Panc1 (cell line): ENCODE results near the gene SLC10A1. TPM values are rescaled to one million over a fixed set of nuclear protein-coding genes. Genes with fewer than 3 reads are reported as not detected.
A peak's percentile ranks its signal among the peaks of the same experiment; 100 is the strongest.

ENCODE experiments used
- ATAC-seq: fragments of 200-7000 bp; cut with Tn5 transposase; 2 replicates; pipeline ENCODE4 v1.9.1; 2020; ENCODE audit warnings: mild to moderate bottlenecking, moderate library complexity
- BruUV-seq: library from RNA; stranded (reverse); fragments of 400-500 nt; replicated peaks from 2 replicates; lab custom pipeline; 2021; lab: Mats Ljungman, UMichigan
- CTCF ChIA-PET: fragments of 300-600 bp; sonication (Branson Sonifier 250); formaldehyde crosslinking; loops from one replicate; lab custom pipeline; 2022; ENCODE audit warnings: antibody characterized with exemption; lab: Charles Lee
- POLR2A ChIA-PET: fragments of 300-600 bp; sonication (Branson Sonifier 250); formaldehyde crosslinking; loops from one replicate; lab custom pipeline; 2022; ENCODE audit warnings: antibody characterized with exemption; lab: Charles Lee
- DNase-seq: peaks from one replicate; pipeline ENCODE4 v3.0.0-alpha.2; 2010; ENCODE audit warnings: low read depth, low spot score
- H3K27ac ChIP-seq: 2 replicates; pipeline ENCODE4 v1.5.1; 2011; ENCODE audit warnings: mild to moderate bottlenecking, low read length, inconsistent platforms
- H3K27me3 ChIP-seq: fragments of 200-500 bp; sonication (Bioruptor generic); 2 replicates; pipeline ENCODE4 v1.6.0; 2014; ENCODE audit warnings: low read length, inconsistent platforms; ENCODE audit not compliant: control insufficient read depth, insufficient read depth
- H3K36me3 ChIP-seq: fragments of 200-500 bp; sonication (Bioruptor generic); 2 replicates; pipeline ENCODE4 v1.5.1; 2014; ENCODE audit warnings: inconsistent platforms, mild to moderate bottlenecking, low read length, moderate library complexity; ENCODE audit not compliant: control insufficient read depth, insufficient read depth
- H3K4me1 ChIP-seq: 2 replicates; pipeline ENCODE4 v1.5.1; 2011; ENCODE audit warnings: inconsistent platforms, mild to moderate bottlenecking, low read length, moderate library complexity; ENCODE audit not compliant: control insufficient read depth, insufficient read depth
- H3K4me3 ChIP-seq, 2 experiments: 2 replicates each; pipeline ENCODE4 v1.5.1; 2011 to 2012; ENCODE audit warnings: low read depth in 2 of 2, low read length in 2 of 2, mild to moderate bottlenecking in 2 of 2, inconsistent platforms in 1 of 2, moderate library complexity in 1 of 2
- H3K9me3 ChIP-seq: fragments of 200-500 bp; sonication (Bioruptor generic); 2 replicates; pipeline ENCODE4 v1.5.1; 2014; ENCODE audit warnings: low read depth, mild to moderate bottlenecking, inconsistent platforms, low read length, moderate library complexity; ENCODE audit not compliant: control insufficient read depth, insufficient read depth
- CTCF ChIP-seq: fragments of 450-650 bp; IDR thresholded peaks from 2 replicates; pipeline ENCODE4 v1.5.1; 2017; ENCODE audit warnings: mild to moderate bottlenecking
- POLR2AphosphoS5 ChIP-seq: IDR thresholded peaks from 2 replicates; pipeline ENCODE4 v1.6.1; 2012; ENCODE audit warnings: mild to moderate bottlenecking, low read depth, low read length, moderate library complexity
- REST ChIP-seq, 2 experiments: IDR thresholded peaks; 2 replicates each; pipeline ENCODE4 v1.6.1; 2011 to 2012; ENCODE audit warnings: low read depth in 2 of 2, control low read depth in 1 of 2, low read length in 1 of 2, mild to moderate bottlenecking in 1 of 2, moderate library complexity in 1 of 2; ENCODE audit not compliant: insufficient read depth in 1 of 2
- SIN3A ChIP-seq: IDR thresholded peaks from 2 replicates; pipeline ENCODE4 v1.6.1; 2012; ENCODE audit warnings: low read depth, mild to moderate bottlenecking, low read length, moderate library complexity, borderline replicate concordance; ENCODE audit not compliant: insufficient read depth
- TCF7L2 ChIP-seq: IDR thresholded peaks from 2 replicates; pipeline ENCODE4 v1.6.1; 2011; ENCODE audit warnings: mild to moderate bottlenecking, low read depth, low read length, inconsistent platforms
- in situ Hi-C: cut with HindIII; loops from 2 replicates; pipeline ENCODE4 v1.10.0; 2016; ENCODE audit warnings: low sequenced_read_pairs, low pct_unique_long_range_greater_than_20kb
- intact Hi-C: fragments of 100-400 bp; cut with micrococcal nuclease; formaldehyde crosslinking; loops from one replicate; pipeline ENCODE4 v1.10.0; 2022; ENCODE audit not compliant: unreplicated experiment
- total RNA-seq: library from RNA; stranded (reverse); gene quantifications from one replicate; pipeline ENCODE4 v1.2.1, GENCODE V29; 2021; ENCODE audit not compliant: unreplicated experiment

The SLC10A1 gene
- total RNA-seq, 1 experiment from 2014 or later = not detected

- ChIA-PET CTCF (no interaction called here), POLR2A (no interaction called here)
- no peak overlapping the region for H3K27ac ChIP-seq
- H3K27me3 ChIP-seq = no peaks in the 10 kb centered on the region
- DNase-seq (no peak), ATAC-seq (no peak)
- H3K4me1 ChIP-seq = no peaks in the 10 kb centered on the region
- in situ Hi-C loops (no loop called here), intact Hi-C loops (loop anchor here (10.0 kb wide), 1 partner anchor 502 kb away; no protein-coding TSS in a partner anchor)
- TF ChIP-seq POLR2AphosphoS5 = no peak
- TF ChIP-seq CTCF = peak; percentile 16; the same call in 1 of the 2 replicates
- H3K9me3 ChIP-seq = no peaks in the 10 kb centered on the region
- H3K4me3 ChIP-seq = no peak overlapping the region
- no TSS peak for BruUV-seq
- no peaks in the 10 kb centered on the region for H3K36me3 ChIP-seq
Measured at GRCh38 chr14:69812711-69813110, 15.7 kb upstream of the SLC10A1 start.

- H3K27me3 ChIP-seq = no peaks in the 10 kb centered on the region
- intact Hi-C loops = loop anchor here (10.0 kb wide), 1 partner anchor 503 kb away; no protein-coding TSS in a partner anchor
Measured at GRCh38 chr14:69811868-69812252, 14.8 kb upstream of the SLC10A1 start.

More at GRCh38 chr14:69811868-69812252, 14.8 kb upstream of the SLC10A1 start:
- ChIA-PET POLR2A (no interaction called here), CTCF (no interaction called here)
- no peaks in the 10 kb centered on the region for H3K4me1 ChIP-seq
- in situ Hi-C loops = no loop called here
- no TSS peak for BruUV-seq
- DNase-seq (no peak), ATAC-seq (no peak)
- no peak overlapping the region for H3K4me3 ChIP-seq
- TF ChIP-seq REST (IDR thresholded peaks at IDR 0.05; ENCODE audit: insufficient read depth in 1 of 2, low read depth in 2 of 2, low read length in 1 of 2) = no peak
- TF ChIP-seq POLR2AphosphoS5 = no peak
- TF ChIP-seq SIN3A = no peak
- TF ChIP-seq CTCF = no peak
- TF ChIP-seq TCF7L2 = no peak
- H3K9me3 ChIP-seq = no peaks in the 10 kb centered on the region
- H3K36me3 ChIP-seq = no peaks in the 10 kb centered on the region
- H3K27ac ChIP-seq = no peak overlapping the region
